K562 (cell line): ENCODE measurements around the gene ASIC3. TPM values are rescaled to one million over a fixed set of nuclear protein-coding genes. Genes with fewer than 3 reads are reported as not detected.

Experiments used
- CGGBP1 ChIP-seq: fragments of 250-450 bp; sonication (Bioruptor Pico); IDR thresholded peaks from 2 replicates; pipeline ENCODE4 v1.9.0; 2021; ENCODE audit warnings: mild to moderate bottlenecking
- CREBBP ChIP-seq: IDR thresholded peaks from one replicate; pipeline ENCODE4 v1.6.1; 2012; ENCODE audit warnings: low read depth, mild to moderate bottlenecking, control low read depth, inconsistent platforms, low read length
- E2F6 ChIP-seq, 2 experiments: IDR thresholded peaks; 2 replicates each; pipeline ENCODE4 v1.6.1; 2011; ENCODE audit warnings: borderline replicate concordance in 1 of 2, control low read depth in 1 of 2, low read depth in 1 of 2, low read length in 1 of 2, mild to moderate bottlenecking in 1 of 2, mixed read lengths in 1 of 2, moderate library complexity in 1 of 2; ENCODE audit not compliant: insufficient read depth in 1 of 2, insufficient read length in 1 of 2, poor library complexity in 1 of 2, severe bottlenecking in 1 of 2; ENCODE audit errors: extremely low read depth in 1 of 2
- ELF4 ChIP-seq: fragments of 450-650 bp; formaldehyde crosslinking; IDR thresholded peaks from 2 replicates; pipeline ENCODE4 v1.4.0; 2022; ENCODE audit warnings: missing genetic modification characterization
- GTF2F1 ChIP-seq: IDR thresholded peaks from 2 replicates; pipeline ENCODE4 v1.6.1; 2011; ENCODE audit warnings: low read depth, low read length, improper control_type of control experiment
- HCFC1 ChIP-seq: IDR thresholded peaks from 2 replicates; pipeline ENCODE4 v1.6.1; 2012; ENCODE audit warnings: low read depth, low read length, improper control_type of control experiment
- MEIS2 ChIP-seq: fragments of 450-650 bp; IDR thresholded peaks from 2 replicates; pipeline ENCODE4 v1.6.1; 2014; ENCODE audit warnings: mild to moderate bottlenecking; ENCODE audit not compliant: partially characterized antibody
- NFE2L1 ChIP-seq: fragments of 450-650 bp; IDR thresholded peaks from 2 replicates; pipeline ENCODE4 v1.6.1; 2016; ENCODE audit warnings: missing genetic modification characterization, low read depth, mild to moderate bottlenecking, missing compliant biosample characterization, moderate library complexity, borderline replicate concordance
- NR2C1 ChIP-seq, 2 experiments: fragments of 450-650 bp; IDR thresholded peaks; 2 replicates each; pipeline ENCODE4 v1.6.1; 2017; ENCODE audit warnings: mild to moderate bottlenecking in 2 of 2, antibody characterized with exemption in 1 of 2, inconsistent platforms in 1 of 2, missing compliant biosample characterization in 1 of 2, missing genetic modification characterization in 1 of 2
- NR4A1 ChIP-seq, 2 experiments: fragments of 250-450 bp in 1 of 2; fragments of 450-650 bp in 1 of 2; sonication (Bioruptor Pico) in 1 of 2; IDR thresholded peaks; 2 replicates each; pipeline versions ENCODE4 v1.4.0 to v1.6.1; 2016 to 2020; ENCODE audit warnings: mild to moderate bottlenecking in 2 of 2, missing compliant biosample characterization in 1 of 2, missing genetic modification characterization in 1 of 2, moderate library complexity in 1 of 2
- SMAD3 ChIP-seq: fragments of 450-650 bp; formaldehyde crosslinking; conservative IDR thresholded peaks from 2 replicates; pipeline ENCODE4 v1.4.0; 2020; ENCODE audit warnings: mild to moderate bottlenecking
- USF2 ChIP-seq: sonication (generic); formaldehyde crosslinking; IDR thresholded peaks from 2 replicates; pipeline ENCODE4 v1.5.0; 2020; ENCODE audit warnings: missing genetic modification reagents
- ZMIZ1 ChIP-seq, 2 experiments: fragments of 150-350 bp in 1 of 2; IDR thresholded peaks; 2 replicates each; pipeline ENCODE4 v1.6.1; 2012 to 2016; ENCODE audit warnings: low read depth in 2 of 2, low read length in 2 of 2, mild to moderate bottlenecking in 1 of 2, moderate library complexity in 1 of 2
- ZNF174 ChIP-seq: fragments of 250-450 bp; sonication (Bioruptor Pico); IDR thresholded peaks from 2 replicates; pipeline ENCODE4 v1.4.0; 2020; ENCODE audit warnings: mild to moderate bottlenecking
- polyA plus RNA-seq, 8 experiments: library from polyadenylated mRNA; depleted of rRNA in 4 of 8; stranded (reverse) in 5 of 8; unstranded in 3 of 8; fragments of >200 nt; fragmentation: Nextera tagmentation in 2 of 8; fragmentation: Illumina TruSeq in 1 of 8; extraction: Ambion mirVana in 2 of 8; extraction: Trizol in 1 of 8; gene quantifications; 2 replicates each; pipeline versions ENCODE4 v1.2.1 to v1.2.3, GENCODE V29; 2011 to 2014; ENCODE audit warnings: inconsistent platforms in 1 of 8, missing spikeins in 1 of 8
- total RNA-seq, 7 experiments: library from RNA; depleted of rRNA in 6 of 7; stranded (reverse); fragments of >200 nt in 6 of 7; fragmentation: Illumina TruSeq in 2 of 7; extraction: Trizol in 2 of 7; gene quantifications; 2 replicates each; pipeline versions ENCODE4 v1.2.1 to v1.2.3, GENCODE V29; 2011 to 2021; ENCODE audit warnings: low replicate concordance in 1 of 7
- TF ChIP-seq, protein P1 (sequence below), 2 experiments: fragments of 450-650 bp; IDR thresholded peaks; 2 replicates each; pipeline ENCODE4 v1.6.1; 2018; ENCODE audit warnings: mild to moderate bottlenecking in 2 of 2, low read depth in 1 of 2; ENCODE audit not compliant: partially characterized antibody in 2 of 2

The ASIC3 gene
- total and polyA plus RNA-seq, 9 of the 15 experiments (the other 6 are each of a cell fraction or from before 2014, with no cell fraction given), result 0.11 to 5.0 (median 0.87) TPM

DNA sequence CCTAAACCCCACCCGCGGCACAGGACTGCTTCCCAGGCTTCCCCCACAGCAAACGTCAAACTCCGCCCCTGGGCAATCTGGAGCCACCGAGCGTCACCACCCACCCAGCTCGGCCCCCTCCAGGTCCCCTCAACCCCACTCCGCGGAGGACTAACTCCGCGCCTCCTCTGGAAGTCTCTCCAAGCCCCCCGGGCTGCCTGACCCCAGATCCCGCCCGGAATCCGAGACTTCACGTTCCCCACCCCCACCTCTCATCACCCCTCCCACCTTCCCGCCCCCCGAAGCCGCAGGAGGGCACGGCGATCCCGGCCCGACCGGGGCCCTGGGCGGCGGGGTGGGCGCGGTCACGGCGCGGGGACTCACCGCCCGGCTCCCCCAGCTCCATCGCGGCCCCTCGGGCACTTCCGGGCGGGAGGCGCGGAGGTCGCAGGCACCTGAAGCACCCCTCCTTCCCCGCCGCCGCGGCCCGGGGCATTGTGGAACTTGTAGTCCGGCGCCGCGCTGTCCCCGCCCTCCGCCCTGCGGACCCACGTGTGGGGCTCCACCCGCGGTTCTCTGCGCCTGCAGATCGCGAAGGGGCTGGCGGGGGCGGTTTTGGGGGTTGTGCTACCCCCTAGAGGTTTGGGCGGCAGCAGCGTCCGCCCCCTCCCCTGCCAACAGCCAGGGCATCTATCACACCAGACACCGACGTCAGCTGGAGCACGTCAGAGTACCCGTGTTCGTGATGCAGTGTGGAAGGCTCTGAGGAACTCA lies 34.9 kb downstream of the ASIC3 start, which contains the start of gene TMUB1 (continued):
- TF ChIP-seq USF2 (peak; percentile 81), GTF2F1 (0 out of 2 replicates have a peak, but pooled peaks have one; percentile 37), ELF4 (CRISPR knock-in tag) (no peak), HCFC1 (peak; percentile 93), ZNF174 (CRISPR knock-in tag) (no peak), NR4A1 (CRISPR knock-in tag; IDR thresholded peaks at IDR 0.05) (no peak), NR4A1 (tag; IDR thresholded peaks at IDR 0.05) (0 out of 2 replicates have a peak, but pooled peaks have one; percentile 57), NFE2L1 (tag) (no peak), E2F6 (IDR thresholded peaks at IDR 0.05; ENCODE audit: borderline replicate concordance in 1 of 2, extremely low read depth in 1 of 2, insufficient read depth in 1 of 2, insufficient read length in 1 of 2, low read depth in 1 of 2, low read length in 1 of 2, poor library complexity in 1 of 2, severe bottlenecking in 1 of 2) (peak; percentile 60 to 79), MEIS2 (peak; percentile 59), CREBBP (no peak), CGGBP1 (0 out of 2 replicates have a peak, but pooled peaks have one; percentile 19), NR2C1 (IDR thresholded peaks at IDR 0.05) (no peak), NR2C1 (tag; IDR thresholded peaks at IDR 0.05) (peak; percentile 48; the same call in 1 of the 2 replicates), ZMIZ1 (IDR thresholded peaks at IDR 0.05; ENCODE audit: low read depth in 2 of 2, low read length in 2 of 2) (no peak), SMAD3 (CRISPR knock-in tag) (no peak)
- TF ChIP-seq, protein P1, sequence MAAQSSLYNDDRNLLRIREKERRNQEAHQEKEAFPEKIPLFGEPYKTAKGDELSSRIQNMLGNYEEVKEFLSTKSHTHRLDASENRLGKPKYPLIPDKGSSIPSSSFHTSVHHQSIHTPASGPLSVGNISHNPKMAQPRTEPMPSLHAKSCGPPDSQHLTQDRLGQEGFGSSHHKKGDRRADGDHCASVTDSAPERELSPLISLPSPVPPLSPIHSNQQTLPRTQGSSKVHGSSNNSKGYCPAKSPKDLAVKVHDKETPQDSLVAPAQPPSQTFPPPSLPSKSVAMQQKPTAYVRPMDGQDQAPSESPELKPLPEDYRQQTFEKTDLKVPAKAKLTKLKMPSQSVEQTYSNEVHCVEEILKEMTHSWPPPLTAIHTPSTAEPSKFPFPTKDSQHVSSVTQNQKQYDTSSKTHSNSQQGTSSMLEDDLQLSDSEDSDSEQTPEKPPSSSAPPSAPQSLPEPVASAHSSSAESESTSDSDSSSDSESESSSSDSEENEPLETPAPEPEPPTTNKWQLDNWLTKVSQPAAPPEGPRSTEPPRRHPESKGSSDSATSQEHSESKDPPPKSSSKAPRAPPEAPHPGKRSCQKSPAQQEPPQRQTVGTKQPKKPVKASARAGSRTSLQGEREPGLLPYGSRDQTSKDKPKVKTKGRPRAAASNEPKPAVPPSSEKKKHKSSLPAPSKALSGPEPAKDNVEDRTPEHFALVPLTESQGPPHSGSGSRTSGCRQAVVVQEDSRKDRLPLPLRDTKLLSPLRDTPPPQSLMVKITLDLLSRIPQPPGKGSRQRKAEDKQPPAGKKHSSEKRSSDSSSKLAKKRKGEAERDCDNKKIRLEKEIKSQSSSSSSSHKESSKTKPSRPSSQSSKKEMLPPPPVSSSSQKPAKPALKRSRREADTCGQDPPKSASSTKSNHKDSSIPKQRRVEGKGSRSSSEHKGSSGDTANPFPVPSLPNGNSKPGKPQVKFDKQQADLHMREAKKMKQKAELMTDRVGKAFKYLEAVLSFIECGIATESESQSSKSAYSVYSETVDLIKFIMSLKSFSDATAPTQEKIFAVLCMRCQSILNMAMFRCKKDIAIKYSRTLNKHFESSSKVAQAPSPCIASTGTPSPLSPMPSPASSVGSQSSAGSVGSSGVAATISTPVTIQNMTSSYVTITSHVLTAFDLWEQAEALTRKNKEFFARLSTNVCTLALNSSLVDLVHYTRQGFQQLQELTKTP (IDR thresholded peaks at IDR 0.05; ENCODE audit: low read depth in 1 of 2, partially characterized antibody in 2 of 2), result peak in 1 of 2 experiments; percentile 79
